Peyer's patch (tissue), 4 donors: ENCODE results near the gene SPG11.

Experiments used
- CTCF ChIP-seq, 6 experiments: fragments of 450-650 bp in 4 of 6; fragments of 200-600 bp in 2 of 6; sonication (generic) in 1 of 6; IDR thresholded peaks; one replicate each; pipeline ENCODE4 v1.5.1; 2017 to 2019; ENCODE audit warnings: antibody characterized with exemption in 6 of 6, mild to moderate bottlenecking in 3 of 6, moderate library complexity in 1 of 6
- POLR2A ChIP-seq, 2 donors: fragments of 450-650 bp; IDR thresholded peaks; one replicate each; pipeline ENCODE4 v1.5.1; 2017; ENCODE audit warnings: antibody characterized with exemption in 2 of 2, mild to moderate bottlenecking in 2 of 2, moderate library complexity in 2 of 2

- no peak for TF ChIP-seq CTCF (IDR thresholded peaks at IDR 0.05)
- TF ChIP-seq POLR2A (IDR thresholded peaks at IDR 0.05), result no peak
These were observed 97.9 kb downstream of the SPG11 start for GRCh38 chr15:44565387-44566154.
